H9 (cell line): ENCODE measurements around the gene TMEM201. TPM values are rescaled to one million over a fixed set of nuclear protein-coding genes. Genes with fewer than 3 reads are reported as not detected.

Source experiments
- DNase-seq: peaks from one replicate; pipeline ENCODE4 v3.0.0-alpha.2; 2017
- H2AFZ ChIP-seq: one replicate; pipeline ENCODE4 v1.6.1; 2013; ENCODE audit warnings: mild to moderate bottlenecking, low read length, control low read depth, moderate library complexity
- H2AK5ac ChIP-seq: 2 replicates; pipeline ENCODE4 v1.6.1; 2013; ENCODE audit warnings: low read length, control low read depth, mixed read lengths; ENCODE audit not compliant: insufficient read length
- H2BK120ac ChIP-seq: one replicate; pipeline ENCODE4 v1.6.1; 2013; ENCODE audit warnings: low read depth, mild to moderate bottlenecking, low read length, control low read depth, inconsistent platforms; ENCODE audit not compliant: poor library complexity, severe bottlenecking
- H2BK12ac ChIP-seq: 2 replicates; pipeline ENCODE4 v1.6.1; 2013; ENCODE audit warnings: low read length, control low read depth, mixed read lengths, low read depth; ENCODE audit not compliant: insufficient read length
- H2BK15ac ChIP-seq: 2 replicates; pipeline ENCODE4 v1.6.1; 2013; ENCODE audit warnings: low read depth, low read length, control low read depth
- H2BK20ac ChIP-seq: one replicate; pipeline ENCODE4 v1.6.1; 2013; ENCODE audit warnings: low read depth, mild to moderate bottlenecking, low read length, control low read depth, inconsistent platforms; ENCODE audit not compliant: poor library complexity, severe bottlenecking
- H2BK5ac ChIP-seq: 2 replicates; pipeline ENCODE4 v1.6.1; 2013; ENCODE audit warnings: low read length, control low read depth, mixed read lengths; ENCODE audit not compliant: insufficient read length
- H3K14ac ChIP-seq: 2 replicates; pipeline ENCODE4 v1.6.1; 2013; ENCODE audit warnings: low read length, control low read depth; ENCODE audit not compliant: insufficient read depth
- H3K18ac ChIP-seq: 2 replicates; pipeline ENCODE4 v1.6.1; 2013; ENCODE audit warnings: low read depth, mild to moderate bottlenecking, mixed read lengths, low read length, control low read depth; ENCODE audit not compliant: insufficient read length
- H3K23ac ChIP-seq: 2 replicates; pipeline ENCODE4 v1.6.1; 2013; ENCODE audit warnings: low read length, control low read depth, mixed read lengths, low read depth; ENCODE audit not compliant: insufficient read length
- H3K23me2 ChIP-seq: 2 replicates; pipeline ENCODE4 v1.6.1; 2013; ENCODE audit warnings: low read depth, mild to moderate bottlenecking, mixed read lengths, low read length, control low read depth; ENCODE audit not compliant: insufficient read length, poor library complexity, severe bottlenecking
- H3K27ac ChIP-seq: 2 replicates; pipeline ENCODE4 v1.5.1; 2013; ENCODE audit warnings: low read length, control low read depth, mixed read lengths, low read depth; ENCODE audit not compliant: insufficient read length
- H3K27me3 ChIP-seq: 2 replicates; pipeline ENCODE4 v1.6.1; 2013; ENCODE audit warnings: low read length, control low read depth, inconsistent platforms; ENCODE audit not compliant: insufficient read depth
- H3K4ac ChIP-seq: 2 replicates; pipeline ENCODE4 v1.6.1; 2013; ENCODE audit warnings: low read depth, mild to moderate bottlenecking, control low read depth, inconsistent platforms, low read length, moderate library complexity
- H3K4me1 ChIP-seq: 2 replicates; pipeline ENCODE4 v1.6.1; 2013; ENCODE audit warnings: low read length, control low read depth, inconsistent platforms; ENCODE audit not compliant: insufficient read depth
- H3K4me2 ChIP-seq: 2 replicates; pipeline ENCODE4 v1.6.1; 2013; ENCODE audit warnings: low read length, control low read depth, mixed read lengths; ENCODE audit not compliant: insufficient read length, insufficient read depth
- H3K56ac ChIP-seq: 2 replicates; pipeline ENCODE4 v1.6.1; 2013; ENCODE audit warnings: low read depth, mild to moderate bottlenecking, mixed read lengths, low read length, control low read depth; ENCODE audit not compliant: insufficient read length
- H3K79me1 ChIP-seq: 2 replicates; pipeline ENCODE4 v1.6.1; 2013; ENCODE audit warnings: low read depth, mild to moderate bottlenecking, moderate library complexity, low read length, control low read depth, inconsistent platforms; ENCODE audit not compliant: insufficient read depth, poor library complexity, severe bottlenecking
- H3K79me2 ChIP-seq: 2 replicates; pipeline ENCODE4 v1.6.1; 2013; ENCODE audit warnings: low read length, control low read depth, inconsistent platforms; ENCODE audit not compliant: insufficient read depth
- H3K9ac ChIP-seq: 2 replicates; pipeline ENCODE4 v1.6.1; 2013; ENCODE audit warnings: low read length, control low read depth, mixed read lengths; ENCODE audit not compliant: insufficient read length; ENCODE audit errors: extremely low read depth
- H3K9me3 ChIP-seq: one replicate; pipeline ENCODE4 v1.6.1; 2013; ENCODE audit warnings: low read depth, low read length, inconsistent platforms; ENCODE audit not compliant: control insufficient read depth
- H3T11ph ChIP-seq: one replicate; pipeline ENCODE4 v1.6.1; 2013; ENCODE audit warnings: mild to moderate bottlenecking, low read length, control low read depth, inconsistent platforms
- H4K20me1 ChIP-seq: one replicate; pipeline ENCODE4 v1.6.1; 2013; ENCODE audit not compliant: control insufficient read depth, insufficient read length, insufficient read depth
- H4K5ac ChIP-seq: 2 replicates; pipeline ENCODE4 v1.6.1; 2013; ENCODE audit warnings: low read depth, mild to moderate bottlenecking, mixed read lengths, low read length, control low read depth; ENCODE audit not compliant: insufficient read length
- H4K8ac ChIP-seq: replicated peaks from 2 replicates; pipeline ENCODE4 v1.6.1; 2013; ENCODE audit warnings: low read length, control low read depth, mixed read lengths, low read depth; ENCODE audit not compliant: insufficient read length
- H4K91ac ChIP-seq: 2 replicates; pipeline ENCODE4 v1.6.1; 2013; ENCODE audit warnings: low read depth, mild to moderate bottlenecking, moderate library complexity, mixed read lengths, low read length, control low read depth; ENCODE audit not compliant: insufficient read length
- H3K27ac Mint-ChIP-seq, 3 experiments: 2 replicates in 2 of 3; 3 replicates in 1 of 3; pipeline ENCODE4 v1.8.0; 2020 to 2021; ENCODE audit warnings: mixed read lengths in 3 of 3, mild to moderate bottlenecking in 1 of 3, moderate library complexity in 1 of 3
- H3K27me3 Mint-ChIP-seq: 2 replicates; pipeline ENCODE4 v1.8.0; 2021; ENCODE audit warnings: low read depth, mild to moderate bottlenecking, moderate library complexity, mixed read lengths
- H3K36me3 Mint-ChIP-seq, 3 experiments: 2 replicates in 2 of 3; 3 replicates in 1 of 3; pipeline ENCODE4 v1.8.0; 2020 to 2021; ENCODE audit warnings: low read depth in 3 of 3, mixed read lengths in 3 of 3; ENCODE audit not compliant: insufficient read depth in 1 of 3
- H3K4me1 Mint-ChIP-seq, 2 experiments: 2 replicates each; pipeline ENCODE4 v1.8.0; 2020; ENCODE audit warnings: mixed read lengths in 2 of 2
- H3K4me3 Mint-ChIP-seq, 2 experiments: 2 replicates in 1 of 2; 3 replicates in 1 of 2; pipeline ENCODE4 v1.8.0; 2020 to 2021; ENCODE audit warnings: mild to moderate bottlenecking in 2 of 2, mixed read lengths in 2 of 2, moderate library complexity in 1 of 2
- H3K9me3 Mint-ChIP-seq, 2 experiments: 2 replicates in 1 of 2; 3 replicates in 1 of 2; pipeline ENCODE4 v1.8.0; 2020; ENCODE audit warnings: mild to moderate bottlenecking in 2 of 2, mixed read lengths in 2 of 2, moderate library complexity in 1 of 2
- WGBS: extraction: QIAGEN DNeasy Blood & Tissue Kit; methylation state at CpG from one replicate; pipeline ENCODE4 v1.1.7; 2013; ENCODE audit warnings: missing lambda C conversion rate, low lambda C conversion rate, mixed read lengths; ENCODE audit not compliant: insufficient read length; ENCODE audit errors: extremely low coverage; 5-methylcytosine and 5-hydroxymethylcytosine counted together
- total RNA-seq: library from RNA; stranded (reverse); gene quantifications from 2 replicates; pipeline ENCODE4 v1.2.1, GENCODE V29; 2021
- TF ChIP-seq, protein P1 (sequence below): fragments of 200-600 bp; sonication (generic); conservative IDR thresholded peaks from 3 replicates; pipeline ENCODE4 v1.8.0; 2021; ENCODE audit warnings: antibody characterized with exemption, mild to moderate bottlenecking

TMEM201 gene
- total RNA-seq, 1 experiment from 2014 or later = 31.0 TPM

DNA sequence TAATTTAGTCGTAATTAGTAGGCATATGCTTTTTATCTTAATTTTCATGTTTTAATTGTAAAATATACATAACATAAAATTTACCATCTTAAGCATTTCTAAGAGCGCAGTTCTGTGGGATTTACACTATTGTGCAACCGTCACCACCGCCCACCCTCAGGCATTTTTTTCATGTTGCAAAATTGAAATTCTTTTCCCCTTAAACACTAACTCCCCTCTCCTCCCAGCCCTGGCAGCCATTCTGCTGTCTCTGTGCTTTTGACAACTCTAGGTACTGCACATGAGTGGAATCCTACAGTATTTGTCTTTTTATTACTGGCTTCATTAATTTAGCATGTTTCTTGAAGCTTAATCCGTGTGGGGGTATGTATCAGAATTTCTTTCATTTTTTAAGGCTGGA, 70.6 kb downstream of the TMEM201 start:
- Histone ChIP-seq H2BK15ac (no peak overlapping the region), H2BK20ac (no peak overlapping the region), H4K91ac (no peak overlapping the region), H3K4ac (no peak overlapping the region), H3K14ac (no peak overlapping the region), H3K9me3 (no peaks in the 10 kb centered on the region), H3K9ac (no peak overlapping the region), H3K4me2 (no peak overlapping the region), H3K27ac (no peak overlapping the region), H4K5ac (no peak overlapping the region), H2BK5ac (no peak overlapping the region), H3T11ph (no peak overlapping the region), H2BK120ac (no peak overlapping the region), H3K56ac (no peak overlapping the region), H2AFZ (no peak overlapping the region), H3K18ac (no peak overlapping the region), H4K20me1 (no peaks in the 10 kb centered on the region), H3K79me2 (no peaks in the 10 kb centered on the region), H4K8ac (no peak overlapping the region), H3K23me2 (no peaks in the 10 kb centered on the region), H3K27me3 (no peaks in the 10 kb centered on the region), H3K23ac (no peak overlapping the region), H3K4me1 (no peaks in the 10 kb centered on the region), H2AK5ac (no peak overlapping the region), H2BK12ac (no peak overlapping the region), H3K79me1 (no peaks in the 10 kb centered on the region)
- peaks cover 2 to 5% of the 10 kb centered on the region in 2 experiments; a peak in 3 of 4 replicates for H3K4me1 Mint-ChIP-seq
- H3K4me3 Mint-ChIP-seq = no peak overlapping the region
- no peaks in the 10 kb centered on the region; a peak in 1 of 5 replicates for H3K9me3 Mint-ChIP-seq
- TF ChIP-seq, protein P1, sequence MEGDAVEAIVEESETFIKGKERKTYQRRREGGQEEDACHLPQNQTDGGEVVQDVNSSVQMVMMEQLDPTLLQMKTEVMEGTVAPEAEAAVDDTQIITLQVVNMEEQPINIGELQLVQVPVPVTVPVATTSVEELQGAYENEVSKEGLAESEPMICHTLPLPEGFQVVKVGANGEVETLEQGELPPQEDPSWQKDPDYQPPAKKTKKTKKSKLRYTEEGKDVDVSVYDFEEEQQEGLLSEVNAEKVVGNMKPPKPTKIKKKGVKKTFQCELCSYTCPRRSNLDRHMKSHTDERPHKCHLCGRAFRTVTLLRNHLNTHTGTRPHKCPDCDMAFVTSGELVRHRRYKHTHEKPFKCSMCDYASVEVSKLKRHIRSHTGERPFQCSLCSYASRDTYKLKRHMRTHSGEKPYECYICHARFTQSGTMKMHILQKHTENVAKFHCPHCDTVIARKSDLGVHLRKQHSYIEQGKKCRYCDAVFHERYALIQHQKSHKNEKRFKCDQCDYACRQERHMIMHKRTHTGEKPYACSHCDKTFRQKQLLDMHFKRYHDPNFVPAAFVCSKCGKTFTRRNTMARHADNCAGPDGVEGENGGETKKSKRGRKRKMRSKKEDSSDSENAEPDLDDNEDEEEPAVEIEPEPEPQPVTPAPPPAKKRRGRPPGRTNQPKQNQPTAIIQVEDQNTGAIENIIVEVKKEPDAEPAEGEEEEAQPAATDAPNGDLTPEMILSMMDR = no peak
- no peak overlapping the region for H3K27ac Mint-ChIP-seq
- no peaks in the 10 kb centered on the region; a peak in 1 of 7 replicates for H3K36me3 Mint-ChIP-seq
- whole genome bisulfite sequencing = no CpG with 5 or more reads among the region's 5 CpGs
- no peak for DNase-seq
- H3K27me3 Mint-ChIP-seq = peaks cover 19% of the 10 kb centered on the region
